ENCODE data around the gene CDK10.
"Not testable (repeated sequence)": the region's sequence is repeated elsewhere in the genome, so short reads cannot be mapped to it uniquely, and the experiment has no call there.

Gene CDK10

DNA sequence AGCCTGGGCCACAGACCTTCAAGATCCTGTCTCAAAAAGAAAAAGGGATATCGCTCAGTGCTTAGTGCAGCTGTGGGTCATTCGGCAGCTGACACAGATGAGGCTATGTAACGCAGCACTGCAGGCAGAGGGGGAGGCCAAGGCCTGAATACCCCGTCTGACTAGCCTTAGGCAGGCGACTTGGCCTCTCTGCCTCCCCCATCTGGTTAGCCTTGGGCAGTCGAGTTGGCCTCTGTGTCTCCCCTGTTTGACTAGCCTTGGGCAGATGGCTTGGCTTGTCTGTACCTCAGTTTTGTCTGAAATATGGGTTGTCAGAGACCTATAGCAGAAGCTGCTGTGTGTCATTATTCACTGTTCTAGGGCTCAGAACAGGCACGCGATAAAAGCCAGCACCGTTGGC is 18.9 kb upstream of the CDK10 start:
- ATAC-seq (no peak), DNase-seq (peak; percentile 3)

DNA sequence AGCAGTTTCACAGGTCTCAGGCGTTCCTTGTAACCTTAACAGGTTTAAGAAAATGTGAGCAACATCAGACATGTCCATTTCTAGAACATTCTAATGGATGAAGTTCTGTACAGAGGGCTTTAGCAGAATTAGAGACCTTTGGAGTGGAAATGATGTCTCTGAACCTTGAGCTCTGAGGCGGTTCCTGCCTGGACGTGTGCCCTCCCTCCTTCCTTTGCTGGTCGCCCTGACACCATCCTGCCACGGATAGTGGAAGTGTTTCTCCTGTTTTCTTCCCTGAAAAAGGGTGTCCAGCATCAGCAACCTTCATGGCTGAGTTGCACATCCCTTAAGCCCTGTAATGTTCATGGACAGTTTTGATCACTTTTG is 17.7 kb upstream of the CDK10 start:
- ATAC-seq (no peak), DNase-seq (no peak)

DNA sequence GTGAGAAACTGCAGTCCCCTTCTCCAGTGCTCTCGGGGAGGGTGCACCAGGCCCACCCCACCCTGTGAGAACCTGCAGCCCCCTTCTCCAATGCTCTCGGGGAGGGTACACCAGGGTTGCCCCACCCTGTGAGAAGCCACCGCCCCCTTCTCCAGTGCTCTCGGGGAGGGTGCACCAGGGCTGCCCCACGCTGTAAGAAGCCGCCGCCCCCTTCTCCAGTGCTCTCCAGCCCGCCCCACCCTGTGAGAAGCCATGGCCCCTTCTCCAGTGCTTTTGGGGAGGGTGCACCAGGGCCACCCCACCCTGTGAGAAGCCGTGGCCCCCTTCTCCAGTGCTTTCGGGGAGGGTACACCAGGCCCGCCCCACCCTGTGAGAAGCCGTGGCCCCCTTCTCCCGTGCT is 16.7 kb upstream of the CDK10 start:
- ATAC-seq (no peak), DNase-seq (no peak)

DNA sequence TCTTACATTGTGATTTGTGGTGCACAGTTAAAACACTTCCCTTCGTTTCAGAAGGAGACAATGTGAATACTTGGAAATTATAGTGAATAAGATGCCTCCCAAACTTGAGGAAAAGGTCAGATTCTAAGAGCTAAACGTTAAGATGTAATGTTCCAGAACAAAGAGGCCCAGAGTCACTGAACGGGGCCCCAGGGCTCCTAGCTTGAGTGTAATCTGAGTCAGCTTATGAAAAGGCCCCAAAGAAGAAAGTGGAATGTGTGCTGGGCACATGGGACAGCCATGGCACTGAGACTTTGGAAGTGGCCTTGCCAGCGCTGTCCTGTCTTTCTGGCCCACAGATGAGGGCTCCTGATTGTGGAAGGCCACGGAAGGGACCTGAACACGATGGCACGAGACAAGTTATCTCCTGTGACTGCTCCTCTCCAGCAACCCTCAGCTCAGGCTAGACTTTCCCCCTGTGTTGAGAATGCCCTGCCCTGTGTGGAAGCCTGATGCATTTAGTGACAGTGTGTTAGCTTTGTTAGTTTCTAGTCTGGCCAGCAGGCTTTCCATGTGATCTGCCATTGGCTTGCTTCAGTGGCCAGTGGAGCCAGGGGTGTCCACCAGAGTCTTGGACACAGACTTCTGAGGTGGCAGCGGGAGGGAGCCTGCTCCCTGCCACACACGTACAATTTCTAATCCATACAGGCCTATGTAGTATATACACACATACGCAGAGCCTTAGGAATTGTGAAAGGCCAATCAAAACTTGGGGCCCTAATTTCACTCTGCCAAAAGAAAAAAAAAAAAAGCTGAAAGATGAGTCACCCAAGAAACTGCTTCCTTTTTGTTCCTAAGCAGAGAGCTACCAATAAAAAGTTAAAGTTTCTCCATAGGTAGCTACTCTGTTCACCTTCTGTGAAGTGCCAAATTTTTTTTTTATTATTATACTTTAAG is 15.7 kb upstream of the CDK10 start:
- ATAC-seq (no peak), DNase-seq (peak; percentile 2)

DNA sequence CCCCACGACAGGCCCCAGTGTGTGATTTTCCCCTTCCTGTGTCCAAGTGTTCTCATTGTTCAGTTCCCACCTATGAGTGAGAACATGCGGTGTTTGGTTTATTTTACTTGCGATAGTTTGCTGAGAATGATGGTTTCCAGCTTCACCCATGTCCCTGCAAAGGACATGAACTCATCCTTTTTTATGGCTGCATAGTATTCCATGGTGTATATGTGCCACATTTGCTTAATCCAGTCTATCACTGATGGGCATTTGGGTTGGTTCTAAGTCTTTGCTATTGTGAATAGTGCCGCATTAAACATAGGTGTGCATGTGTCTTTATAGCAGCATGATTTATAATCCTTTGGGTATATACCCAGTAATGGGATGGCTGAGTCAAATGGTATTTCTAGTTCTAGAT is 14.9 kb upstream of the CDK10 start:
- ATAC-seq, DNase-seq: not testable (repeated sequence)

DNA sequence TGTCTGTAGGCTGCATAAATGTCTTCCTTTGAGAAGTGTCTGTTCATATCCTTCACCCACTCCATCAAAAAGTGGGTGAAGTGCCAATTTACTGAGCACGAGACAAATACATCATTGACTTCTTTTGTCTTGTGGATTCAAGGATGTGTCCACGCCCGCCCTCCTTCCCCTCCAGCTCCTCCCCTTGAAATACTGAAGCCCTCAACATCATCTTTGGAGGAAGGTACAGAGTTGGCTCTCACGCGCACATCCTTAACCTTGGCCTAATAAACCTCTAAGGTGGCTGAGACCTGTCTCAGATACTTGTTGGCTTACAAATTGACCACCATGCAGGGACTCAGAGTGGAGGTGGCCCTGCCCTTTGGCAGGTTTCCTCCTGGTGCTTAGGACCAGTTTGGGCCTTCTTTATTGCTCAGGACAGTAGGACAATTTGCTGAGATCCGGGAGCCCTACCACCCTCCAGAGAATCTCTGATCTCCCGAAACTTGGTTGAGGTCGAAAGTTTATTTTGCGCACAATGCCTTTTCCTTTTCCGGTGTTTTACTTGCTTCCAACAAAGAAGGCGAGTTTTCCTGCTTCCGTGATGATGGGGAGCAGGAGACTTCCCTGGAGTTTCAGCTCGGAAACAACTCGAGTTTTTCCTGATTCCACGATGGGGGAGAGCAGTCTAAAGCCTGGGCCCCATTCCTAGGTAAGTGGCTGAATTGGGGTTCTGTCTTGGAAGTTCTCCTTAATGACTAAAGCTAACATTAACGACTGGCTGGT is 14.1 kb upstream of the CDK10 start:
- DNase-seq (no peak), ATAC-seq (no peak)

DNA sequence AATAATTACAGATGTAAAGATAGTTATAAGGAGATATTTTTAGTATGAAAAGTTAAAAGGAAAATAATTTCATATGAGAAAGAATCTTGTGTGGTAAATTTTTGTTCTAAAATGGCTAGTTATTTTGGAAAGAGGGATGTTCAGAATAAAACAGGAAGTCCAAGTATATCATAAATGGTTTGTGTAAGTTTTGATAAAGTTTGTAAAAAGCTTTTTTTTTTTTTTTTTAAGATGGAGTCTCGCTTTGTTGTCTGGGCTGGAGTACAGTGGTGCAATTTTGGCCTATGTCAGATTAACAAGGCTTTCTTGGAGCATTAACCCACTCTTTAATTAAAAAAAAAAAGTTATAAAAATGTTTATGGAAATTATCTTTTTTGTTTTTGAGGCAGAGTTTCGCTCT is 8.2 kb upstream of the CDK10 start:
- DNase-seq: no peak
- no peak for ATAC-seq

DNA sequence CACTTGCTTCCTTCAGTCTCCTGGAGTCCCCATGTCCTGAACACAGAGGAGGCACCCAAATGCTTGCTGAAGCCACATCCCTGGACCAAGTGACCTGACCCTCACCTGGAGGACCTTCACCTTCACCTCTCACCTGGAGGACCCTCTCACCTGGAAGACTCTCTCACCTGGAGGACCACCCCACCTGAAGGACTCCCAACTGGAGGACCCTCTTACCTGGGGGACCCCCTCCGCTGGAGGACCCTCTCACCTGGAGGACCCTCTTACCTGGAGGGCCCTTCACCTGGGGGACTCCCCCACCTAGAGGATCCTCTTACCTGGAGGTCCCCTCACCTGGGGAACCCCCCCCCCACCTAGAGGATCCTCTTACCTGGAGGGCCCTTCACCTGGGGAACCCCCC is 573 bp upstream of the CDK10 start:
- ATAC-seq (no peak), DNase-seq (peak; percentile 3)

DNA sequence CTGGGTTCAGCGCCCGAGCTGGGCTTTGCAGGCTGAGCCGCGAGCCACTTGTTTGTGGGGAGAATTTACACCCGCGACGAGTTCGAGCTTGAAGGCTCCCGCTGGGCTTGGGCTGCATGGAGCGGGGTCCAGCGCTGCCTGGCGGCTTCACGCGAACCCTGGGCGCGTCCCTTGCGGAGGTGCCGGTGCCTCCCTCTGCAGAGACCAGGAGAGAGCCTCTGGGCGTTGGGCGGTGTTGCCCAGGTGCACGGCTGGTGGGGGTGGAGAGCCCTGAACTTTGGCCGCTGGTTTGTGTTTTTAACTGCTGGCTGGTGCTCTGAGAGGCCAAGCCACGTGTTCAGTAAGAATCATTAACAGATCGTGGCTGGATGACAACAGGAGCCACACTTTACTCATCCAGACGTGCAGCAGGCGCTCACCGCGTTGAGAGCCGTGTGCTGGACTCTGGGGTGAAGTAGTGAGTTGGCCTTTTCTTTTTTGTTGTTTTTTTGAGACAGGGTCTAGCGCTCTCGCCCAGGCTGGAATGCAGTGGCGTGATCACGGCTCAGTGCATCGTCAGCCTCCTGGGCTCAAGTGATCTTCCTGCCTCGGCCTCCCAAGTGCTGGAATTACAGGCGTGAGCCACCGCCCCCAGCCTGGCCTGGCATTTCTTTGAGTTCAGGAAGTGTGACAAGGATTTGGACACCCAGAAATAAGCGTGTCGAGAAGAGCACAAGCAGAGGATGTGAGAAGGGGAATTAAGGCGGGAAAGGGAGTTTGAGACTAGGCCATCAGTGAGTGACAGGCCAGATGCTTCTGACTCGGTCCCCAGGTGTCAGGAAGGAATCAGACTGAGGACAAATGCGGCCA is 827 bp downstream of the CDK10 start:
- DNase-seq (peak; percentile 31), ATAC-seq (peak; percentile 41)

DNA sequence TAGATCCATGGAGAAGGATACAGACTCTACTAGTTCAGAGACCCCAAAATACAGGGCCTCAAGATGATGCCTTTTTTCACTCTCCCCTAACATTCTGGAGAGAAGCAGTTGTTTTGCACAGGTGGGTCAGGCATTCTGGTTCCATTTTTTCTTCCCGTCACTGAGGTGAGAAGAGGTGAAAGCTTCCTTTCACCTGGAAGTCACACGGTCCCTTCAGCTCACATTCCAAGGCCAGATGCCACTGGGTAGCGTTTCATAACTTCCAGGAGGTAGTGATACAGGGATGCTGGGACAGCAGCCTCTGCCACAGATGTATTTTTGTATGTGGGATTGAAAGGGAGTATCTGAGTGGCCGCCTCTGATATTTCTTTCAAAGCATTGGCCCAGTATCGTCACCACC is 1.9 kb downstream of the CDK10 start:
- DNase-seq: no peak

DNA sequence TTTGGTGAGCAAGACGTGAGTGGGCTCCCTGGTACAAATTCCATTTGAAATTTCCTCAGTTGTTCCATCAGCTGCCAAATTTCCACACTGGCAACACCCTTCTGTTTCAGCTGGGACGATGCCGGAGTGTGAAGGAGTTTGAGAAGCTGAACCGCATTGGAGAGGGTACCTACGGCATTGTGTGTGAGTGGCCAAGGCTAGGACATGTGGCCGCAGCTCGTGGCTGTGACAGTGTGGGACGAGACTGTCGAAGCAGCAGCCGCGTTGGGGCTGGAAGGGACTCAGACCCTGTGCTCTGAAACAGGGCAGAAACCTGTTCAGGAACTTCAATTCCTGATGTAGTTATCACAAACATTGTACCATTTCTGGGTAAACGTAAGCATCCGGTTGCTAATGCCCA is 2.7 kb downstream of the CDK10 start:
- ATAC-seq (no peak), DNase-seq (no peak)

More for the DNA sequence above, 1.9 kb downstream of the CDK10 start:
- no peak for ATAC-seq

DNA sequence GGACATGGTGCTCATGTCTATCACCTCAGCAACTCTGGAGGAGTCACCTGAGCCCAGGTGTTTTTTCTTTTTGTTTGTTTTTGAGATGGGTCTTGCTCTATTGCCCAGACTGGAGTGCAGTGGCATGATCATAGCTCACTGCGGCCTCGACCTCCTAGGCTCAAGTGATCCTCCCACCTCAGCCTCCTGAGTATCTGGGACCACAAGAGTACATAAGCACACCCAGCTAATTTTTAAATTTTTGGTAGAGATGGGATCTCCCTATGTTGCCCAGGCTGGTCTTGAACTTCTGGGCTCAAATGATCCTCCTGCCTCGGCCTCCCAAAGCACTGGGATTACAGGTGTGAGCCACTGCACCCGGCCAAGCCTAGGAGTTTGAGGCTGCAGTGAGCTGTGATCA is 3.1 kb downstream of the CDK10 start:
- not testable (repeated sequence) for ATAC-seq

DNA sequence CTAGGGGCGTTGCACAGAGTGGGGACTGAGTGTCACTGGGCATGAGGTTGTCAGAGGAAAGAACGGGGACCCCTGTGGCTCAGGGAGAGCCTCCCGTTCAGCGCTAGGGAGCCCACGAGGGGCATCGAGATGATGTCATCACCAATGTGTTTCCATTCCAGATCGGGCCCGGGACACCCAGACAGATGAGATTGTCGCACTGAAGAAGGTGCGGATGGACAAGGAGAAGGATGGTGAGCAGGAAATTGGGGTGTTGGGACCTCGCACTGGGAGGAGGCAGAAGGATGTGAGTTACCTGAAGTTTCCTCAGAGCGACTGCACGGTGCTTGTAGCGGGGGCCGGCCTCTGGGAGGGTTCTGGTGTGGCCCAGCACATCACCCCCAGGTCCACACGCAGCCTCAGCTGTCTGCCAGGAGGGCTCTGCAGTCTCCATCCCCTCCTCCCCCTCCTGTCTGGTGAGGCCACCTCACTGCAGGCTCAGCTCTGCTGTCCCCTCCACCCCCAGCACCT is 4.0 kb downstream of the CDK10 start:
- peak; percentile 4 for DNase-seq
- no peak for ATAC-seq

More for the DNA sequence above, 3.1 kb downstream of the CDK10 start:
- DNase-seq: peak; percentile 2

DNA sequence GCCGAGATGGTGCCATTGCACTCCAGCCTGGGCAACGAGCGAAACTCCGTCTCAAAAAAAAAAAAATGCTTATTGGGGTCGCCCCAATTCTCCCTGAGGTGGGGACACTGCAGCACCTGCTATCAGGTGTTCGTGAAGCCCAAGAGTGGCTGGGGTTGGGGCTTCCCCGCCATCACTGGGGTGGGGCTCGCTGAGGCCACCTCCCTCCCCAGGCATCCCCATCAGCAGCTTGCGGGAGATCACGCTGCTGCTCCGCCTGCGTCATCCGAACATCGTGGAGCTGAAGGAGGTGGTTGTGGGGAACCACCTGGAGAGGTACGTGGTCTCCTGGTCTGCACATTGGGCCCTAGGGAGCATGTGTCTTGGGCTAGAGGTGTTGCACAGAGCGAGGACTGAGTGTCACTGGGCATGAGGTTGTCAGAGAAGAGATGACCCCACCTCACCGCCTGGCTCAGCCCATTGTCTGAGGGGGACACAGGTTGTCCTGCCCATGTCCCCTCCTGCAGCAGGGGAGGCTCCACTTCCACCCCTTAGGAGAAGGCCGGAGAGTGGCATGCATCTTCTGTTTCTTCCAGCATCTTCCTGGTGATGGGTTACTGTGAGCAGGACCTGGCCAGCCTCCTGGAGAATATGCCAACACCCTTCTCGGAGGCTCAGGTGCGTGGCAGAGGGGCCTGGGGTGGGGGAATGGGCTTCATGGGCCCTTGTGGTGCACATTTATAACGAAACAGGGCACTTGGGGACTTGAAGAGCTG is 4.9 kb downstream of the CDK10 start:
- no peak for ATAC-seq
- DNase-seq: peak; percentile 1

DNA sequence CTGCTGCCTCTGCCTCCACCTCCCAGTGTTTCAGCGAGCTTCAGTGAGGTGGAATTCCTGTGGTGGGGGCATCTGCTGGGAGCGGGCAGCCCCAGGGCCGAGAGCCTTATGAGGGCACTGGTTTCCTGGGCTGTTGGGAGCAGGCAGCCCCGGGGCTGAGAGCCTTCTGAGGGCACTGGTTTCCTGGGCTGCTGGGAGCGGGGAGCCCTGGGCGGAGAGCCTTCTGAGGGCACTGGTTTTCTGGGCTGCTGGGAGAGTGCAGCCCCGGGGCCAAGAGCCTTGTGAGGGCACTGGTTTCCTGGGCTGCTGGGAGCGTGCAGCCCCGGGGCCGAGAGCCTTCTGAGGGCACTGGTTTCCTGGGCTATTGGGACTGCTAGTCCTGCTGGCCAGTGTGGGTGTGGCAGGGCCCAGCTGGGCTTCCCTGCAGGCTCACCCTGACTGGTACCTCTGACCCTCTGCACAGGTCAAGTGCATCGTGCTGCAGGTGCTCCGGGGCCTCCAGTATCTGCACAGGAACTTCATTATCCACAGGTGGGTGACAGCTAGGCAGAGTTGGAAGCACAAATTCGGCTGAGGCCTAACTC is 5.6 kb downstream of the CDK10 start:
- DNase-seq: no peak
- no peak for ATAC-seq

DNA sequence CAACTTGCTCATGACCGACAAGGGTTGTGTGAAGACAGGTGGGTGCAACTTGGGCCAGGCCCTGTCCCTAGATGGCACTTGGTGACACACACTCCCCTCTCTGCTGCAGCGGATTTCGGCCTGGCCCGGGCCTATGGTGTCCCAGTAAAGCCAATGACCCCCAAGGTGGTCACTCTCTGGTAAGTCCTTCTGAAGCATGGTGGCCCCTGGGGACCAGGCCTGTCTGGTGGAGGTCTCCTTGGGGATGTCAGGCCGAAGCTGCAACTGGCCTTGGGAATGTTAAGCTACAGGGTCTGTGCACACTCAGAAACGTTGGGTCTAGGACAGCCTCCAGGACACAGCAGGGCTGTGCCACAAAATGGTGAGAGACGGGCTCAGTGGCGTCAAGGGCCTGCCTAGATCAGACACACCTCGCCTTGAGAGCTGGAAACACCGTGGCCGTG is 6.8 kb downstream of the CDK10 start:
- peak; percentile 1 for DNase-seq
- ATAC-seq: no peak

DNA sequence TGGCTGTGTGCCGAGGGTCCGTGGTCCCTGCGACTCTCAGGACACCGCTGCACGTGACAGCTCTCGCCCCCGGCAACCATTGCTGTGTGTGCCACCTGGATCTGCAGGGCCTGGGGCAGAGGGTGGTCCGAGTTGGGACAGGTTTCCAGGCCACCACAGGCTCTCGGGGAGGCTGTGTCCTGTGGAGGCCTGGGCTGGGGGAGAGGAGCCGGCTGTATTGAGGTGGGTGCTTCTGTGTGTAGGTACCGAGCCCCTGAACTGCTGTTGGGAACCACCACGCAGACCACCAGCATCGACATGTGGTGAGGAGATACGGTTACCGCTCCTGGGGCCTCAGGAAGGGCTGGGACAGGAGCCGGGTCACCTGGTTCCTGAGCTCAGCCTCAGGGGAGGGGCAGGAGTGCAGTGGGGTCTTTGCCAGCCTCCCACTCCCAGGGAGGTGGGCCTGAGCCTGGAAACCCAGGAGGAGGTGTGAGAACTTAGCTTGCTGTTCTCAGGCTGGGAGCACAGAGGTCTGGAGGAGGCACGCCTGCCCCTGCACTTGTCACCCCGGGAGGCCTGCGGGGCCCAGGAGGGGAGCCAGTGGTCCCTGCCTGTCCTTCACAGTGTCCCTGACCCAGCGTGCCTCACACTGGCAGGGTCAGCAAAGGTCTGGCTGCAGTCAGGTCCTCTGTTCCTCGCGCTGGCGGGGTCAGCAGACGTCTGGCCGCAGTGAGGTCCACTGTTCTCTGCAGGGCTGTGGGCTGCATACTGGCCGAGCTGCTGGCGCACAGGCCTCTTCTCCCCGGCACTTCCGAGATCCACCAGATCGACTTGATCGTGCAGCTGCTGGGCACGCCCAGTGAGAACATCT is 7.7 kb downstream of the CDK10 start:
- peak; percentile 3 for DNase-seq
- no peak for ATAC-seq

DNA sequence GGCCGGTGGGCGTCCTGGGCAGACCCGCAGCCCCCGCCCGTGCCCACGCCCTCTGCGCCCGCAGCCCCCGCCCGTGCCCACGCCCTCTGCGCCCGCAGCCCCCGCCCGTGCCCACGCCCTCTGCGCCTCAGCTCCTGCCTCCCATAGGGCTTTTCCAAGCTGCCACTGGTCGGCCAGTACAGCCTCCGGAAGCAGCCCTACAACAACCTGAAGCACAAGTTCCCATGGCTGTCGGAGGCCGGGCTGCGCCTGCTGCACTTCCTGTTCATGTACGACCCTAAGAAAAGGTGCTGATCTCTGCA is 8.2 kb downstream of the CDK10 start:
- peak; percentile 3 for DNase-seq
- not testable (repeated sequence) for ATAC-seq

DNA sequence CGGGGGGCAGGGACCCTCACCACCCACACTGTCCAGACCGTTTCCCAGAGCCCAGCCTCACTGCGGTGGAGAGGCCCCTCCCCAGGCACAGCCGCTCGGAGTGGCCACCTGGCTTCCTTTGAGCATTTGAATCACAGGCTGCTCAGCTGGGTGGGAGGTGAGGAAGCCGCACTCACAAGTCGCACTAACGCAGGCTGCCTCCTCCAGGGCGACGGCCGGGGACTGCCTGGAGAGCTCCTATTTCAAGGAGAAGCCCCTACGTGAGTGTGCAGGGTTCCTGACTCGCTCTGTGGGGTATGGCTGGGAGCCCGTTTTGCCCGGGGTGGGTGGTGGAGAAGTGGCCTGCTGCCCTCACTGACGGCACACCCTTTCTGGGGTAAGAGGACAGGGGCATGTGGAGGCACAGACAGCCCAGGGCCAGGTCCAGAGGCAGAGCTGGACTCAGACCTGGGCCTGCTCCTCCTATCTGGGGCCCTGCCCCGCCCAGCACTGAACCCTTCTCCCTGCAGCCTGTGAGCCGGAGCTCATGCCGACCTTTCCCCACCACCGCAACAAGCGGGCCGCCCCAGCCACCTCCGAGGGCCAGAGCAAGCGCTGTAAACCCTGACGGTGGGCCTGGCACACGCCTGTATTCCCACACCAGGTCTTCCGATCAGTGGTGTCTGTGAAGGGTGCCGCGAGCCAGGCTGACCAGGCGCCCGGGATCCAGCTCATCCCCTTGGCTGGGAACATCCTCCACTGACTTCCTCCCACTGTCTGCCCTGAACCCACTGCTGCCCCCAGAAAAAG is 8.8 kb downstream of the CDK10 start:
- ATAC-seq (no peak), DNase-seq (peak; percentile 4)
